D721Med (cell line): Measurements from ENCODE around the gene LRFN3.

Experiments
- DNase-seq: peaks from one replicate; pipeline ENCODE4 v3.0.0; 2011; ENCODE audit warnings: low spot score; ENCODE audit not compliant: insufficient read length
- FAIRE-seq: peaks from 2 replicates; lab custom pipeline; 2011; peaks lifted over from hg19 to GRCh38; lab: Jason Lieb, UNC
- TF ChIP-seq, protein P1 (sequence below): IDR thresholded peaks from 2 replicates; pipeline ENCODE4 v1.5.1; 2012; ENCODE audit warnings: mild to moderate bottlenecking, control low read depth; ENCODE audit not compliant: insufficient read depth; ENCODE audit errors: missing control alignments

LRFN3 gene

DNA sequence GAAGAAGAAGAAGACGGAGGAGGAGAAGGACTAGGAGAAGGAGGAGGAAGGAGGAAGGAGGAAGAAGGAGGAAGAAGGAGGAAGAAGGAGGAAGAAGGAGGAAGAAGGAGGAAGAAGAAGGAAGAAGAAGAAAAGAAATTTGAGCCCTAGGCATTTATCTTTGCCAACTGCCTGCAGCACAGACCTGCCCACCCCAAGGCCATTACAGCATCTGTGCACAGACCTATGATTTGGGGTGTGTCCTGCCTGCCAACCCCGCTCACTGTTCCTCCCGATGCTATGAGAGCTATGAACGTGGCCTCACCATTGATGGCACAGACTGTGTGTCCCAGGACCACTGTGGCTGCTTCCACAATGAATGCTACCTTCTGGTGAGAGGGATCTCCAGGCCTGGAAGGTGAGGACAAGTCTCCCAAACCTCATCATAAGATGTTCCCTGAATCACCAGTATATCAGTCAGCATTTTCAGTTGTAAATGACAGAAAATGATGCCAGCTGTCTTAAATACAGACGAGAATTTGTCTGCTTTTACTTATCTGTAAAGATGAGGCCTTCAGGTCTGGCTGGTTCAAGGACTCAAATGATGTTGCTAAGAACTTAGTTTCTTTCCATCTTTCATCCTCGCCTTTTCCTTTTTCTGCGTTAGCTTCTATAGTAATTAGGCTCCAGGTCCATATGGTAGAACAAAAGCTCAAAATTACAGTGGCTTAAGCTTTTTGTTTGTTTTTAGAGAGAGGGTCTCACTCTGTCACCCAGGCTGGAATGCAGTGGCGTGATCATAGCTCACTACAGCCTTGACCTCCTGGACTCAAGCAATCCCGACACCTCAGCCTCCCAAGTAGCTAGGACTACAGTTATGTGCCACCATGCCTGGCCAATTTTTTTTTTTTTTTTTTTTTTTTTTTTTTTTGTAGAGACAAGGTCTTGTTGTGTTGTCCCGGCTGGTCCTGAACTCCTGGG, 54.9 kb downstream of the LRFN3 start:
- FAIRE-seq, result no peak
- TF ChIP-seq, protein P1, sequence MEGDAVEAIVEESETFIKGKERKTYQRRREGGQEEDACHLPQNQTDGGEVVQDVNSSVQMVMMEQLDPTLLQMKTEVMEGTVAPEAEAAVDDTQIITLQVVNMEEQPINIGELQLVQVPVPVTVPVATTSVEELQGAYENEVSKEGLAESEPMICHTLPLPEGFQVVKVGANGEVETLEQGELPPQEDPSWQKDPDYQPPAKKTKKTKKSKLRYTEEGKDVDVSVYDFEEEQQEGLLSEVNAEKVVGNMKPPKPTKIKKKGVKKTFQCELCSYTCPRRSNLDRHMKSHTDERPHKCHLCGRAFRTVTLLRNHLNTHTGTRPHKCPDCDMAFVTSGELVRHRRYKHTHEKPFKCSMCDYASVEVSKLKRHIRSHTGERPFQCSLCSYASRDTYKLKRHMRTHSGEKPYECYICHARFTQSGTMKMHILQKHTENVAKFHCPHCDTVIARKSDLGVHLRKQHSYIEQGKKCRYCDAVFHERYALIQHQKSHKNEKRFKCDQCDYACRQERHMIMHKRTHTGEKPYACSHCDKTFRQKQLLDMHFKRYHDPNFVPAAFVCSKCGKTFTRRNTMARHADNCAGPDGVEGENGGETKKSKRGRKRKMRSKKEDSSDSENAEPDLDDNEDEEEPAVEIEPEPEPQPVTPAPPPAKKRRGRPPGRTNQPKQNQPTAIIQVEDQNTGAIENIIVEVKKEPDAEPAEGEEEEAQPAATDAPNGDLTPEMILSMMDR, result no peak
- DNase-seq, result no peak

DNA sequence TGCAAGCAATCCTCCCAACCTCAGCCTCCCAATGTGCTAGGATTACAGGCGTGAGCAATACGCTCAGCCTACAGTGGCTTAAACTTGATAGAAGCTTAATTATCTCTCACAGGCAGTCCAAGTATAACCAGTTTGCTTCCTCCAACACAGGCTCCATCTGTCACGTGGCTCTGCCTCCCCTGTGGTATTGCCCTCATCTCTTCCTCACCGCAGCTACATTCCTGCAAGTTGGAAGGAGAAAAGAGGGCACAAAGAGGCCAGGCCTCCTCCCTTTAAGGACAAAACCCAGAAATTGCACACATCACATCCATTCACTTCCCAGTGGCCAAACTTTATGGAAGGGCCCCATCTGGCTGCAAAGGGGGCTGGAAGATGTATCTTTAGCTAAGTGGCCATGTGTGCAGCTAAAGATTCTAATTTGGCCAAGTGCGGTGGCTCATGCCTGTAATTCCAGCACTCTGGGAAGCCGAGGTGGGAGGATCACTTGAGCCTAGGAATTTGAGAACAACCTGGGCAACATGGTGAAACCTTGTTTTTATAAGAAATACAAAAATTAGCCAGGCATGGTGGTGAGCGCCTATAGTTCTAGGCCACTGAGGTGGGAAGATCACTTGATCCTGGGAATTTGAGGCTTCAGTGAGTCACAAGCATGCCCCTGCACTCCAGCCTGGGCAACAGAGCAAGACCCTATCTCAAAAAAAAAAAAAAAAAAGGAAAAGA, 55.7 kb downstream of the LRFN3 start:
- no peak for DNase-seq
- FAIRE-seq, result no peak
- TF ChIP-seq, protein P1, result no peak

DNA sequence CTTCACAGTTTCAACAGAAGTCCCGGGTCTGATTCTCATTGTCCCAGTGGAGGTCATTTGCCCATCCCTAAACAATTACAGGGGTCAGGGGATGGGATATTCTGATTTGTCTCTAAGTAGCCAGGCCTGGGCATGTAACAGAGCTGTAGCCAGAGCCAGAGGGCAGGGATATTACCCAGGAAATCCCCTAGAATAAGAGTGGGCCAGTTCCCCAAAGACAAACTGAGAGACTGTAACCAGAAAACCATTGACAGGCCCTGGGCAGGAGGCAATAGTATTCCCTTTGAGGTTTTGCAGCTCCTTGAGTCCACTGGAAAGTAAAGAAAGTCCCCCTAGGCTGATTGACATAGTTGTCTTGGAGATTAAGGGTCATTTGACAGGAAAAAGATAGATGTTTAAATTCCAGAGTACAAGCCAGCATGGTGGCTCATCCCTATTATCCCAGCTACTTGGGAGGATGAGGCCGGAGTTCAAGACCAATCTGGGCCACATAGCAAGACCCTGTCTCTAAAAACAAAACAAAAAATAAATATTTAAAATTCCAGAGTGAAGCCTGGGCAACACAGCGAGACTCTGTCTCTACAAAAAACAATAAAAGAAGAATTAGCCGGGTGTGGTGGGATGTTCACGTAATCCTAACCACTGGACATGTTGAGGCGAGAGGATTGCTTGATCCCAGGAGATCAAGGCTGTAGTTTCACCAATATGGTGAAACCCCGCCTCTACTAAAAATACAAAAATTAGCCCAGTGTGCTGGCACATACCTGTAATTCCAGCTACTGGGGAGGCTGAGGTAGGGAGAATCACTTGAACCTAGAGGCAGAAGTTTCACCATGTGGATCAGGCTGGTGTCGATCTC, 57.0 kb downstream of the LRFN3 start:
- TF ChIP-seq, protein P1, result no peak
- DNase-seq (no peak), FAIRE-seq (no peak)

GRCh38 chr19:35993923-35994598, 57.9 kb downstream of the LRFN3 start:
- FAIRE-seq (no peak), DNase-seq (no peak)
- TF ChIP-seq, protein P1, result no peak
